Cerebellar cortex (tissue), 1 donor: ENCODE results near the gene MAPK6.
"Not testable (repeated sequence)": the region's sequence is repeated elsewhere in the genome, so short reads cannot be mapped to it uniquely, and the experiment has no call there.

Source experiments
- DNase-seq: peaks from one replicate; pipeline ENCODE4 v3.0.0-alpha.2; 2015; ENCODE audit warnings: low spot score

Gene MAPK6

GRCh38 chr15:52042051-52042851, 23.2 kb downstream of the MAPK6 start:
- no peak for DNase-seq

- DNase-seq = not testable (repeated sequence)
These were observed 26.8 kb downstream of the MAPK6 start for GRCh38 chr15:52045795-52046298.

- DNase-seq = not testable (repeated sequence)
These were observed 27.5 kb downstream of the MAPK6 start for GRCh38 chr15:52046552-52046951.

DNA sequence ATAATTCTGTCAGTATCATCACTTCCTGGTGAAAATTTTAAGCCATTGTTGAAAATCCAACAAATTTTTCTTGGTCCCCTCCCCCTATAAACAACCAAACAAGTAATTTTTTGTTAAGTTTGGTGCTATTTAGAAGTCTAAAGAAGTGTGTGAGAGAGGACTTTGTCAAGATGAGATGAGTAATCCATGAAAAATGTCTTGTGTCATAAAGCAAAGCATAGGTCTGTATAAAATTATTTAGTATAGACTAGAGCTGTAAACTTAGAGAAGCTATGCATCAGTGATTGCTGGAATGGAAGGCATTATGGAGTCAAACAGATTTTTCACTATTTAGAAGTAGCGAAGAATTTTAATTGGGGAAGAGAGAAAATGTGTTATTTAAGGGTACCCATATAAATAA, 31.4 kb downstream of the MAPK6 start:
- DNase-seq = no peak

DNA sequence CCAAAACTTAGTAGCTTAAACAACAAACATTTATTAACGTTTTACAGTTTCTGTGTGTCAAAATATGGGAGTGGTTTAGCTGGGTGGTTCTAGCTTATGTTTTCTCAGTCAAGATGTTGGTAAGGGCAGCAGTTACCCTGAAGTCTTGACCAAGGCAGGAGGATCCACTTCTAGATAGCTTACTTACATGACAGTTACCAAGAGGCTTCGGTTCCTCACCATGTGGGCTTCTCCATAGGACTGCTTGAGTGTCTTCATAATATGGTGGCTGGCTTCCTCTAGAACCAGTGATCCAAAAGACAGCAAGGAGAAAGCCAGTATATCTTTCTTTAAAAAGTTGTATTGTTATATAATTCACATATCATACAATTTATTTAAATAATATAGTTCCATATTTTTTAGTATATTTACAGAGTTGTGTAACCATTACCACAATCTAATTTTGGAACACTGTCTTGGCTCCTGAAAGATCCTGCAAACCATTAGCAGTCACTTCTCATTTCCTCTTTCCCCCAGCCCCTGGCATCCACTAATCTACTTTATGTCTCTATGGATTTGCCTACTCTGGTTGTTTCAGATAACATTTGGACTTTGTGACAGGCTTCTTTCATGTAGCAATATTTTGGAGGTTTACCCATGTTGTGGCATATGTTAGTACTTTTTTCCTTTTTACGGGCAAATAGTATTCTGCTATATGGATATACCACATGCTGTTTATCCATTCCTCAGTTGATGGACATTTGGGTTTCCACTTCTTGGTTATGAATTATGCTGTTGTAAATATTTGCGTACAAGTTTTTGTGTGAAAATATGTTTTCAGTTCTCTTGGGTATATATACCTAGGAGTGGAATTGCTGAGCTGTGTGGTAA, 33.3 kb downstream of the MAPK6 start:
- no peak for DNase-seq

DNA sequence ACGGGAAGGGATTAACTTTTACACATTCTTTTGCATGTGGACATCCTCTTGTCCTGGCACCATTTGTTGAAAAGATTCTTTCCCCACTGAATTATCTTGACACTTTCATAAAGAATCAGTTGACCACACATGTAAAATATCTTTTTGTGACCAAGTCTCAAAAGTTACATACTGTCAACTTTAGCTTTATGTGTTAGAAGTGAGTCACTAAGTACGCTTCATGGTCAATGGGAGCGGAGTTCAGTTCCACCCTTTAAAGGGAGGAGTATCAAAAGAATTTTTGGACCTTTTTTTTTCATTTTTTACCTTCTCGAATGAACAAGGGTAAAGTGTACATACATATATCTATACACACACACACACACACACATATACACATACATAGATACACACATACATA, 35.4 kb downstream of the MAPK6 start:
- no peak for DNase-seq

- DNase-seq = not testable (repeated sequence)
These were observed 35.8 kb downstream of the MAPK6 start for GRCh38 chr15:52054858-52055257.

DNA sequence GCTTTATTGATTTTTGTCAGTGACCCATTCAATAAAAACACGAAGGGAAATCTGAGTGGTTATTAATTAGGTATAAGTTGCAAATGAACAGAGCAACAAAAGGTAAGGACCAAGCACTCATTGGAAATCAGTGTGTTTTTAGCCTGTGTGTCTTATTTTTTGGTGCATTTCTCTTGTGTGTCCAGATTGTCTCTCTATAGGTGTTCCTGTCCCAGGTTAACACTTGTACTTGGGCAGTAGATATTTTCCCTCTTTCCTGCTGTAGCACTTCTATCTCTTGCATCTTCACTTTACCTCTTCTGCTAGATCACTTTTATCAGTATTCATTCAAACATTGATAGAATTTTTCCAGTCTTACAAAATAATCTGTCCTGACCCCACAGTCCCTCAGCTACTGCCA, 37.0 kb downstream of the MAPK6 start:
- peak; percentile 73 for DNase-seq

- DNase-seq = peak; percentile 58
These were observed 37.5 kb downstream of the MAPK6 start for GRCh38 chr15:52056496-52056895.

DNA sequence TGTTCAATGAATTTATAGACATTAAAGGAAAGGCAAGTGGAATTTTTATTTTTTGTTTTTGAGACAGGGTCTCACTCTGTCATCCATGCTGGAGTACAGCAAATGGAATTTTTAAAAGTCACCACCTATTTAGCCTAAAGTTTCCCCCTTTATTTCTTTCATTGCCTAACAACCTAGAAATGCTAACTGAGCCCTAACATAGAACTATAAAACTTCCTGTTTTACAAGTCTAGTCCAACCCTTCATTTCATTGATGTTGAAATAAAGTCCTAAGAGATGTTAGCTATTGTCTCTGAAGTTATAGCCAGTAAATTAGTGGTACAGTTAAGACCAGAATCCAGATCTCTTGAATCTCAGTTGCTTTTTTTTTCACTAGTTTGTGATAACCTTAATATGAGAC, 39.0 kb downstream of the MAPK6 start:
- no peak for DNase-seq

GRCh38 chr15:52060501-52060900, 41.5 kb downstream of the MAPK6 start:
- DNase-seq = no peak

- DNase-seq = no peak
These were observed 48.0 kb downstream of the MAPK6 start for GRCh38 chr15:52066842-52067544.

DNA sequence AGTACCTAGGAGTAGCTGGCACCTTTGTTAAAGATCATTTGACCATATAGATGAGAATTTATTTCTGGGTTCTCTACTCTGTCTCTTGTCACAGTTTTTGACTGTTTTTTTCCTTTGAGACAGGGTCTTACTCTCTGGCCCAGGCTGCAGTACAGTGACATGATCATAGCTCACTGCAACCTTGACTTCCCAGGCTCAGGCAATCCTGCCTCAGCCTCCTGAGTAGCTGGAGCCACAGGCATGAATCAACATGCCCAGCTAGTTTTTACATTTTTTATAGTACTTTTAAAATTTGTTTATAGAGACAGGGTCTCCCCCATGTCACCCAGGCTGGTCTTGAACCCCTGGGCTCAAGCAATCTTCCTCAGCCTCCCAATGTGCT, 48.5 kb downstream of the MAPK6 start:
- DNase-seq = no peak

DNA sequence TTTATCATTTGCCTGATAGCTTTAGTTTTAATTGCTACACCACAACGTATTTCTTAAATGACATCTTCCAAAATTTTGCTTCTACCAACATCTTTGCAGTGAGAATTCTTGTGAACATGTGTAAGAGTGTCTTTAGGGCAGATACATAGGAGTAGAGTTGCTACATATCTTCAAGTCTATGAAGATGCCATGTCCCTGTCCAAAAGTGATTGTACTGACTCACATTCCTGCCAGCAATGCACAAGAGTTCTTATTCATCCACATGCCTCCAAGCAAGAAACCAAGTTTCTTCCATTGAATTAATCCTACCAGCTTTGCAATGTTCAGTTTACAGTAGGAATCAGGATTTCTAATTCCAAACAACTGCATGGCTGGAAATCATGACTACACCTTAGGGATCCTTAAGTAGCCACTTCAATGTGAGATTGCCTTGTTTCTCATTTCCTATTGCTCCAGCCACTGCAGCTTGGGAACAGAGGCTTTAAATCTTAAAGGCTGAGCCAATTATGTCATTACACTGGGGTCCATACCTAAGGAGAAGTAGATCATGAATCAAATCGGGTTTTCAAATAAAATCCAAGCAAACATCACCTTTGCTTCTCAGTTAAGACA, 49.1 kb downstream of the MAPK6 start:
- no peak for DNase-seq

- no peak for DNase-seq
These were observed 50.5 kb downstream of the MAPK6 start for GRCh38 chr15:52069559-52069958.

GRCh38 chr15:52071570-52071969, 52.6 kb downstream of the MAPK6 start:
- no peak for DNase-seq

- DNase-seq = no peak
These were observed 58.1 kb downstream of the MAPK6 start for GRCh38 chr15:52076889-52077781.

DNA sequence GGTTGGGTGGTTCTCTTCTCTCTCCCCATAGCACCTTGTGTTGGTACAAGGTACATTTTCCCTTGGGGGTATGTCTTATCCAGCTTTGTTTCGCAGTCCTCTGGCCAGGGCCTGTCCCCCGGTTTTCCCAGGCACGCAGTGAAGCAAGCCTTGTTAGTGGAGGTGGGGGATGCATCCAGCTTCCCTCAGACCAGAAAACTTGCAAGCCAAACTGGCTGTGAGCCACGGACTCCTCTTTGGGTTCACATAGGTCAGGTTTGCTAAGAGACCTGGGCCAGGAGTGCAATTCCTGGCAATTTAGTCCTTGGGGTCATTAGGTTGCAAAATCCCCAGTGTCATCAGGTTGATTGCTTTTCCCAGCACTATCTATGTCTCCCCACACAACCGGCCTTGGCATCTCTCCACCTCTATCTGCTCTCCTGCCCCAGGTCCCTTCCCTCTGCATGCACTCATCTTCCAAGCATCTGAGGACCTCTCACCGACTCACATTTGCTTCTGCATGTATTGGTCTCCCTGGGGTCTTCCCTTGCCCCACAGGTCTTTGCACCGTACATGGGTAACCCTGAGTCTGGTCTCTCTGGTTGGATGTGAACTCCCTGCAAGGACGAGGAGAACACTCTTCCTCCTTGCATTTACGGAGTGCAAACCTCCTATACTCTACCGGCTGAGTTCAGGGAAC, 59.3 kb downstream of the MAPK6 start:
- no peak for DNase-seq

GRCh38 chr15:52078876-52079700, 60.1 kb downstream of the MAPK6 start:
- DNase-seq = peak; percentile 62
